HL-60 (cell line): Measurements from ENCODE around the gene KYNU.

Experiments used
- DNase-seq, 2 experiments: peaks; one replicate each; pipeline ENCODE4 v3.0.0-alpha.2; 2010 to 2020; ENCODE audit warnings: low read depth in 1 of 2, low spot score in 1 of 2
- H3K27ac ChIP-seq: fragments of 250-450 bp; sonication (Bioruptor Pico); replicated peaks from 2 replicates; pipeline ENCODE4 v1.5.1; 2020; ENCODE audit warnings: mild to moderate bottlenecking, moderate library complexity
- H3K27me3 ChIP-seq: fragments of 250-450 bp; sonication (Bioruptor Pico); 2 replicates; pipeline ENCODE4 v1.5.1; 2021; ENCODE audit warnings: mild to moderate bottlenecking, moderate library complexity; ENCODE audit not compliant: insufficient read depth, poor library complexity, severe bottlenecking
- H3K4me3 ChIP-seq: replicated peaks from 2 replicates; pipeline ENCODE4 v1.5.1; 2011; ENCODE audit warnings: mild to moderate bottlenecking, control low read depth, low read length; ENCODE audit not compliant: insufficient read depth
- GABPA ChIP-seq: IDR thresholded peaks from 2 replicates; pipeline ENCODE4 v1.6.1; 2012; ENCODE audit warnings: low read depth
- POLR2AphosphoS5 ChIP-seq: IDR thresholded peaks from 2 replicates; pipeline ENCODE4 v1.6.1; 2012; ENCODE audit warnings: low read depth
- SPI1 ChIP-seq: IDR thresholded peaks from 2 replicates; pipeline ENCODE4 v1.6.1; 2012; ENCODE audit warnings: low read depth, mild to moderate bottlenecking, borderline replicate concordance
- TF ChIP-seq, protein P1 (sequence below): IDR thresholded peaks from one replicate; pipeline ENCODE4 v1.5.1; 2011; ENCODE audit warnings: low read length, control low read depth, inconsistent platforms; ENCODE audit not compliant: insufficient read depth
- TF ChIP-seq, protein P2 (sequence below): IDR thresholded peaks from 2 replicates; pipeline ENCODE4 v1.6.1; 2012; ENCODE audit warnings: low read depth; ENCODE audit not compliant: insufficient replicate concordance

KYNU gene

DNA sequence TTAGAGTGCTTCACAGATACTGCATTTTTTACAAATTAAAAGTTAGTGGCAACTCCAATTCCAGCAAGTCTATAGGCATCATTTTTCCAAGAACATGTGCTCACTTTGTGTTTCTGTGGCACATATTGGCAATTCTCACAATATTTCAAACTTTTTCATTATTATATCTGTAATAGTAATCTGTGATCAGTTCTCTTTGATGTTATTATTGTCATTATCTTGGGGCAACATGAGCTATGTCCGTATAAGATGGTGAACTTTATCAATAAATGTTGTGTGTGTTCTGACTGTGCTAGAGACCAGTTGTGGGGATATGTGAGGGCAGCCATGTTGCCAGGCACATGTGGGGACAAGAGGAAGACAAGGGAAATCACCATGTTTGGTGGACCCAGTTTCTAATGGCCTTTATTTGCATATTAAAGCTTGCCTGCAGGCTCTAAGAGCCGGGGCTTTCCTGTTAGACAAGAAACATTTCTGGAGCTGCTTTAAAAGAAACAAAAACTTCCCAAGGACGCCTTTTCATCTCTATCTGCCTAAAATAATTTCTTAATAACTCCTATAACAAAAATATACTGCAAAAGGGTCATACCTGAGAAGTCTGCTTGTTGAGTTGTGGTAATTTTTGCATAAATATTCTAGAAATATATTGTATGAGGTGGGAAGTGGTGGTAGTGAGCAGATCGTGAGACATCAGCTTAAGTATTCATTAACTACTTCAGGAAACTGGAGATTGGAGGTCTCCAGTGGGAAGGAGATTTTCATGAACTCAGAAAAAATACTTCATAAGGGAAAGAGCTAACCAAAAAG, 37.2 kb downstream of the KYNU start:
- Histone ChIP-seq H3K27me3 (no peaks in the 10 kb centered on the region), H3K4me3 (no peak overlapping the region), H3K27ac (no peak overlapping the region)
- TF ChIP-seq SPI1 (no peak), POLR2AphosphoS5 (no peak), GABPA (no peak)
- TF ChIP-seq, protein P1, sequence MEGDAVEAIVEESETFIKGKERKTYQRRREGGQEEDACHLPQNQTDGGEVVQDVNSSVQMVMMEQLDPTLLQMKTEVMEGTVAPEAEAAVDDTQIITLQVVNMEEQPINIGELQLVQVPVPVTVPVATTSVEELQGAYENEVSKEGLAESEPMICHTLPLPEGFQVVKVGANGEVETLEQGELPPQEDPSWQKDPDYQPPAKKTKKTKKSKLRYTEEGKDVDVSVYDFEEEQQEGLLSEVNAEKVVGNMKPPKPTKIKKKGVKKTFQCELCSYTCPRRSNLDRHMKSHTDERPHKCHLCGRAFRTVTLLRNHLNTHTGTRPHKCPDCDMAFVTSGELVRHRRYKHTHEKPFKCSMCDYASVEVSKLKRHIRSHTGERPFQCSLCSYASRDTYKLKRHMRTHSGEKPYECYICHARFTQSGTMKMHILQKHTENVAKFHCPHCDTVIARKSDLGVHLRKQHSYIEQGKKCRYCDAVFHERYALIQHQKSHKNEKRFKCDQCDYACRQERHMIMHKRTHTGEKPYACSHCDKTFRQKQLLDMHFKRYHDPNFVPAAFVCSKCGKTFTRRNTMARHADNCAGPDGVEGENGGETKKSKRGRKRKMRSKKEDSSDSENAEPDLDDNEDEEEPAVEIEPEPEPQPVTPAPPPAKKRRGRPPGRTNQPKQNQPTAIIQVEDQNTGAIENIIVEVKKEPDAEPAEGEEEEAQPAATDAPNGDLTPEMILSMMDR = no peak
- TF ChIP-seq, protein P2, sequence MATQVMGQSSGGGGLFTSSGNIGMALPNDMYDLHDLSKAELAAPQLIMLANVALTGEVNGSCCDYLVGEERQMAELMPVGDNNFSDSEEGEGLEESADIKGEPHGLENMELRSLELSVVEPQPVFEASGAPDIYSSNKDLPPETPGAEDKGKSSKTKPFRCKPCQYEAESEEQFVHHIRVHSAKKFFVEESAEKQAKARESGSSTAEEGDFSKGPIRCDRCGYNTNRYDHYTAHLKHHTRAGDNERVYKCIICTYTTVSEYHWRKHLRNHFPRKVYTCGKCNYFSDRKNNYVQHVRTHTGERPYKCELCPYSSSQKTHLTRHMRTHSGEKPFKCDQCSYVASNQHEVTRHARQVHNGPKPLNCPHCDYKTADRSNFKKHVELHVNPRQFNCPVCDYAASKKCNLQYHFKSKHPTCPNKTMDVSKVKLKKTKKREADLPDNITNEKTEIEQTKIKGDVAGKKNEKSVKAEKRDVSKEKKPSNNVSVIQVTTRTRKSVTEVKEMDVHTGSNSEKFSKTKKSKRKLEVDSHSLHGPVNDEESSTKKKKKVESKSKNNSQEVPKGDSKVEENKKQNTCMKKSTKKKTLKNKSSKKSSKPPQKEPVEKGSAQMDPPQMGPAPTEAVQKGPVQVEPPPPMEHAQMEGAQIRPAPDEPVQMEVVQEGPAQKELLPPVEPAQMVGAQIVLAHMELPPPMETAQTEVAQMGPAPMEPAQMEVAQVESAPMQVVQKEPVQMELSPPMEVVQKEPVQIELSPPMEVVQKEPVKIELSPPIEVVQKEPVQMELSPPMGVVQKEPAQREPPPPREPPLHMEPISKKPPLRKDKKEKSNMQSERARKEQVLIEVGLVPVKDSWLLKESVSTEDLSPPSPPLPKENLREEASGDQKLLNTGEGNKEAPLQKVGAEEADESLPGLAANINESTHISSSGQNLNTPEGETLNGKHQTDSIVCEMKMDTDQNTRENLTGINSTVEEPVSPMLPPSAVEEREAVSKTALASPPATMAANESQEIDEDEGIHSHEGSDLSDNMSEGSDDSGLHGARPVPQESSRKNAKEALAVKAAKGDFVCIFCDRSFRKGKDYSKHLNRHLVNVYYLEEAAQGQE = no peak
- no peak for DNase-seq

DNA sequence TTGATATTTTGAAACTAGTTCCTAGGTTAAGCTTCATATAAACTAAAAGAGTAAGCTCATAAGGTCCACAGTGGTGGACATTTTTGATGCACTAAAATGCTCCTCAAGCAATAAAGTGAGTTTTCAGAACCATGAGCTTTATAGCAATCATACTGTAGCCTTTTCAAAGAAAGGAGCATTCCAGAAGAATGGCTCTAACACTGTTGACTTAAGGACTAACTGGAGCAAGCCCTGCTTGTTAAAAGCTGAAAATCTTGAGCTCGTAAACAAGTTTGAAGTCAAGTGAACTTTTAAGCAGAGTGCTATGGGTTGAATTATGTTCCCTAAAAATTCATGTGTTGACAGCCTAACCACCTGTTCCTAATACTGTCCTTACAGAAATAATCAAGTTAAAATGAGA, 38.0 kb downstream of the KYNU start:
- Histone ChIP-seq H3K4me3 (no peak overlapping the region), H3K27me3 (no peaks in the 10 kb centered on the region), H3K27ac (no peak overlapping the region)
- TF ChIP-seq, protein P1 = no peak
- no peak for TF ChIP-seq POLR2AphosphoS5
- no peak for TF ChIP-seq GABPA
- TF ChIP-seq, protein P2 = no peak
- TF ChIP-seq SPI1 = no peak
- no peak for DNase-seq

DNA sequence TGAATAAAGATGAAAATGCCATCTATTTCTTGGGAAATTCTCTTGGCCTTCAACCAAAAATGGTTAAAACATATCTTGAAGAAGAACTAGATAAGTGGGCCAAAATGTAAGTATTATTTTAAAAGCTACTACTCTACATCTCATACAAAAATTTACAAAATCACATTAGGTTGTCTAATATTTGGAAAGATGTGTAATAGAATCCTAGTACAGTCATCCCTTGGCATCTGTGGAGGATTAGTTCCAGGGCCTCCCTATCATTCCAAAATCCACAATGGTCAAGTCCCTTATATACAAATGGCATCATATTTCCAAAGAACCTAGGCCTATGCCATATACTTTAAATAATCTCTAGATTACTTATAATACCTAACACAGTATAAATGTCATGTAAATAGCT, 41.2 kb downstream of the KYNU start:
- TF ChIP-seq, protein P1 = no peak
- TF ChIP-seq, protein P2 = no peak
- TF ChIP-seq POLR2AphosphoS5 (no peak), GABPA (no peak), SPI1 (no peak)
- no peaks in the 10 kb centered on the region for H3K27me3 ChIP-seq
- H3K27ac ChIP-seq = no peak overlapping the region
- no peak for DNase-seq
- no peak overlapping the region for H3K4me3 ChIP-seq
